GM21737 (cell line): ENCODE measurements around the gene EMC1.
A peak's percentile ranks its signal among the peaks of the same experiment; 100 is the strongest.
"Not testable (repeated sequence)": the region's sequence is repeated elsewhere in the genome, so short reads cannot be mapped to it uniquely, and the experiment has no call there.

ENCODE experiments used
- ATAC-seq: cut with Tn5 transposase; IDR thresholded peaks from one replicate; pipeline ENCODE4 v1.9.1; 2021; ENCODE audit warnings: mild to moderate bottlenecking, moderate library complexity; ENCODE audit not compliant: unreplicated experiment

EMC1 gene

DNA sequence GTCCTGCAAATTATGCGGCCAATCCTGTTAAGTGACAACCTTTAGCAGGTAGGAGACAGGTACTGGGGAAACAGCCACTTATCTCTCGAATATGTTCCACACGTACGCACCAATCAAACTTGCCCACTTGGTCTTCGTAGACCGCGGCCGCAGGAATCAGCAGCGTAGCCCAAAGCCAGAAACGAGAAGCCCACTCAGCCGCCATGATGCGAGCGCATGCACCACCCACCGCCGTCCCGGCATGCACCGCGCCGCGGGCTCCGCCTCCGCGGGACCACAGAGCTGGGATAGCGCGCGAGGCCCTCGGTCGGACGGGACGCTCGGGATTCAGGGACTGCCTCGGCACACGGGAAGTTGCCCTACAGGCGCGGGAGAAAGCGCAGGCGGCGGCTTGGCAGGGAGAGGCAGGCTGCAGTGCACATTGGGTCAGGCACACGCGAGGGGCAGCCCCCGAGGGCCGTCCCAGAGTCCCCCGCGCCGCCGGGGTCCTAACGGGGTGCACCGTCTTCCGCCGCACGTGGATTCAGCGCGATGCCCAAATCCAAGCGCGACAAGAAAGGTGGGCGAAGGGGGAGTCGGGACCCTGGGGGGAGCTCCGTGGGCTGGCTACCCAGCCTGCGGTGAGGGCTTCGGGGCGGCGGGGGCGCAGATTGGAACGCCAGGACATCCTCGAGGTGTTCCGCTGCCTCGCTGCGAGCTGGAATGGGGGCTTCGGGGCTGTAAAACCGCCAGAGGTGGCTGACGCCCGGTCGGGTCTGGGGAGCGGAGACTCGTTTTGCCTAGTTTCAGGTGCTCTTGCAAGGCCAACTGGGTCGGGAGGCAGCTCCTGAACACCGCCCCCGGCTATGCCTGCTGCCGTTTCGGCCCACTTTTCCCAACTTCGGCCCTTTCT, at the start of gene EMC1, which contains the start of gene MRTO4:
EMC1 (minus strand) TSS at position 220 of the 892 bp plus-strand sequence; CDS start at position 205, 15 bp downstream.
MRTO4 (plus strand) TSS at position 501 of the 892 bp plus-strand sequence; CDS start at position 532, 31 bp downstream.
- ATAC-seq: peak; percentile 71

DNA sequence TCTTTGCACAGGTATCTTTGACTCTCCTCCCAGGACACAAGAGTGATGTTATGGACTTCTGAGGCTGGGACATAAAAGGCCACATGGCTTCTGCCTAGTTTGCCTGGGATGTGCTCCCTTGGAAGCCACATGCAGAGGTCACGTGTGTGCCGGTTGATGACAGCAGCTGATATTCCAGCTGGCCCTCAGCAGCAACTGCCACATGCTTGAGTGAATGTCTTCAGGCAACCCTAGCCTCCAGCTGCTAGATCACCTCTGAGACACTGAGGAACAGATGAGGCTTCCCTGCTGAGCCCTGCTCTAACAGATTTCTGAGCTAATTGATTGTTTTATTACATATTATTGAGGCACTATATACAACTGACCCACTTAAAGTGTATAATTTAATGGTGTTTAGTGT, 48.9 kb upstream of the EMC1 start:
- ATAC-seq: no peak

DNA sequence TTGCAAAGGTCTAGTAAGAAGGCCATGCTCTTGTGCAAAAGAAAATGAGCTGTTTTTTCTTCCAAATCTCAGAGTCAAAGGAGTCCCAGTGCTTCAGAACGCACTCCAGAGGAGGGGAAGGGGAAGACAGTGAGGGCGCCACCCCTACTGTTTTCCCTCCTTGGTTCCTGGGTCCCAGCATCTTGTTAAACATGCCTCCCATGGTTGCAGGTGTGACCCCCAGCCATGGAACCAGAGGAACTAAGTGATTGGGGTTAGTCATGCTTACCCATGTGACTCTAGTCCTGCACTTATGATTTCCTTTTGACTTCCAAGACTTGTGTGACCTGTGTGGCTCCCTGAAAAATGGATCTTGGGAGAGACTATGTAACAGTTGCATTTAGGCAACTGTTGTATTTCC, 43.3 kb upstream of the EMC1 start:
- no peak for ATAC-seq

DNA sequence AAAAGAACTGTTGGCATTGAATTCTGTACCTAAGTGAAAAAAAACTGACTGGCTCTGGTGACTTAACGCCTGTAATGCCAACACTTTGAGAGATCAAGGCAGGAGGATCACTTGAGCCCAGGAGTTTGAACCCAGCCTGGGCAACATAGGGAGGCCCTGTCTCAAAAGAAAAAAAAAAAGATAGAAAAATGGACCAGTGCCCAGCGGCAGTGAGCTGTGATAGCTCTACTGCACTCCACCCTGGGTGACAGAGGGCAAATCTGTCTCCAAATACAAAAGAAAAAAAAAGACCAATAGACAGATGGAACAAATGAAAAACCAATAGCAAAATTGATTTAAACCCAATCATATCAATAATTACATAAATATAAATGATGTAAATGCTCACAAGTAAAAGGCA, 37.9 kb upstream of the EMC1 start:
- ATAC-seq: no peak

DNA sequence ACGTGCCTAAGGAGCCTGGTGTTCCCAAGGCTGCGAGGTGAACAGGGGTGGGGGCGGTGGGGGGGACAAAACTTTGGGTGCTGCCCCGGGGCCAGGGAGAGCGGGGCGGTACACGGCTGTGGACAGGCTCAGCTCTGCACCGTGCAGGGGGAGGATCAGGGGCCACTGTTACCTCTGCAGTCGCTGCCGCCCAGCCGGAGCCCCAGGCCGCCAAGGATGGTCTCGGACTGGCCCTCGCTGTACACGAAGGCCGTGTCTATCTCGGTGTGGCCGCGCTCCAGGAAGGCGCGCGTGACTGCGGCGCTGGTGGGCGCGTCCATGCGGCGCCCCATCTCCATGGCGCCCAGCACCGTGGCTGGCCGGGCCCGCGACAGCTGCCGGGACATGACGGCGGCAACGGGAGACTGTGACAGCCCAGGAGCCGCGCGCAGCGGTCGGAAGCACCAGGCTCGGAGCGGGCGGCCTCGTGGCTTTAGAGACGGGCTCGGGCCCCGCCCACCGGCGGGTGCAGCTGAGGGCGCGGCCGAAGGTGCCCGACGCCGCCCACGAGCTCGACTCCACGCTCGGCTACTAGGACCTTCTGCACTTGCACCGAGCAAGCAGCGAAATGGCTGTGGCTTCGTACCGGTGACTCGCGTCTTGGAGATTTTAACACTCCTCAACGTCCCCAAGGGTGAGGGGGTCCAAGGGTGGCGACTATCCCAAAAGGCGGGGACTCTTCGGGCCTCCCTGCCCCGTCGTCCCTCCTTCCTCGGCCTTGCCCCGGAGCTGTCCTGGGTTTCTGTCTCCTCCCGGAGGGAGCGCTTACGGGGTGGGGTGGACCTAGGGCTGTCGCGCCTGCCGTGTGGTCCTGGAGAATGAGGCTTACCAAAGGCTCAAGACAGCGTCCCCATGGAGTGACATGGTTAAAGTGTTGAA, 37.3 kb upstream of the EMC1 start, which contains the start of gene AKR7A3:
AKR7A3 (minus strand) TSS at position 447 of the 918 bp plus-strand sequence; CDS start at position 386, 61 bp downstream.
- ATAC-seq: not testable (repeated sequence)

DNA sequence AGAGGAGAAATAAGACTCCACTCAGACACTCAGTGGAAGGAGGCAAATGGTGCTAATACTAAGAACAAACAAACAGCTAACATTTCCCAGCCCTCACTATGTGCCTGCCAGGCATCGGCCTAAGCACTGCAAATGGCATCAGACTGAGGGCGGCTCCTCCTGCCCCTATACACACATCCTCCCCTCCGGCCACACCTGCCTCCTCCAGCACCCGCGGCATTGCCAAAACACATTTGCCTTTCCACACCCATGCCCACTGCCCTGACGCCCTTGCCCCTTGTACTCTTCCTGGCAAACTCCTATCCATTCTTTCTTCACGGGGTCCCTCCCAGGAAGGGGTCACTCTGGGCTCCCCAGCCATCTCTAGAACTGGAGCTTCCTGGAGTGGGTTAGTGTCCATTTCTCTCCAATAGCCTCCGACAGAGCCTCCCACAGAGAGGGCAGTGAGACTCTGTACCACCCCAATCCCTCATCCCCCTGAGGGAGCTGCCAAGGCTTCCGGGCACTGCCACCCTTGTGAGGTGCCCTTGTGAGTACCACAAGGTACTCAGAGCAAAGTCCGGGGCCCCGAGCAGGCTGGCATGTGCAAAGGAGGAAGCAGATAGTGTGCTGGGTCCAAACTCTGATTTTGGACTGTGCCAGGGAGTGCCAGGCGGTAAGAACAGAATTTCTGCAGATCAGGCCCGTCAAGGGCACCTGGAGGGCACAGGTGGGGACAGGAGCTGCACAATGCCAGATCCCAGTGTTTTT, 36.3 kb upstream of the EMC1 start:
- ATAC-seq: no peak

DNA sequence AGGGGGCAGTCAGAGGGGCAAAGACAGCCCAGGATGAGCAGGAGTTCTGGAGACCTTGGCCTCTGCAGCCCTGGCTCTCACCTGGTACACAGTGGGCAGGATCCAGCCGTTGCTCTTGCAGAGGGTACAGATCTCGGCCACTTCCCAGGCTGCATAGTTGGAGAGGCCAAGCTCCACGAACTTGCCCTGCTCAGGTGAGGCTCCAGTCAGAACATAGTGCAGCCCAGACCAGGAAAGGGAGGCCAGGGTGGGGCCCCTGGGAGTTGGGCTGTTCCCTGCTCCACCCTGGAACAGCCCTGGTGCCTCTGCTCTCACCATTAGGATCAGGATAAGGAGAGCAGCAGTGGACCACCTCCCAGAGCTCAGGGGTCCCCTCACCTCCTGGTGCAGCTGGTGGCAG, 34.5 kb upstream of the EMC1 start:
- ATAC-seq: not testable (repeated sequence)

DNA sequence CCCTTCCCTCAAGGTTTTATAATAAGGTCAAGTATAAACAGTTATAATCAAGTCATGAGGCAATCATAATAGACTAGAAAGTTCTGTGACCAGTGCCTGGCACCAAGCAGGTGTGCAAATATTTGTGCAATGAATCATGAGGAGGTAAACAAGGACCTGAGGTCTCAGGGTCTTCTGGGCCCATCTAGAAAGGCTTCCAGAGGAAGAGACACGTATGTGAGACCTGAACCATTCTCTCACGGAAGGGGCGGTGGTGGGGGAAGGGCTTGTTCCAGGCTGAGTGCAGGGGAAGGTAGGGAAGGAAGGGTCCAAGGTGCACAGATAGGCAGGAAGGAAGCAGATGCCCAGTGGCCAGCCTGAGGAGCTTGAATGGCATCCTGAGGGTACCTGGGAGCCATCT, 34.0 kb upstream of the EMC1 start:
- ATAC-seq: not testable (repeated sequence)

DNA sequence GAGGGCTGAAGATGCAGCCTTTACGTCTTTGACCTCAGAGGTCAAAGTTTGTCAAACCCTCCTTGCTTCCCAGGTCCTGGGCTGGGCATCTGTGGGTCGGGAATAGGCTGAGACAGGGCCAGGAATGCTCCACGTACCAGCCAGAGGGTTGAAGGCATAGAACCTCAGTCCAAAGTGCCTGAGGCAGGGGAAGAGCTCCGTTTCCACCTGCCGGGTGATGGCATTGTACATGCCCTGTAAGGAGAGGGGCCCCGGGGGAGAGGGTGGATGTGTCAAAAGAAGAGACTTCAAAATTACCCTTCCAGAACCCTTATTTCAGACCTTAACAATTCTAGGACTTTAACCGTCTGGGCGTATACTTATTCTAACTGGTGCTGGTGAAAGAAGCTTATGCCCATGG, 33.6 kb upstream of the EMC1 start:
- no peak for ATAC-seq

DNA sequence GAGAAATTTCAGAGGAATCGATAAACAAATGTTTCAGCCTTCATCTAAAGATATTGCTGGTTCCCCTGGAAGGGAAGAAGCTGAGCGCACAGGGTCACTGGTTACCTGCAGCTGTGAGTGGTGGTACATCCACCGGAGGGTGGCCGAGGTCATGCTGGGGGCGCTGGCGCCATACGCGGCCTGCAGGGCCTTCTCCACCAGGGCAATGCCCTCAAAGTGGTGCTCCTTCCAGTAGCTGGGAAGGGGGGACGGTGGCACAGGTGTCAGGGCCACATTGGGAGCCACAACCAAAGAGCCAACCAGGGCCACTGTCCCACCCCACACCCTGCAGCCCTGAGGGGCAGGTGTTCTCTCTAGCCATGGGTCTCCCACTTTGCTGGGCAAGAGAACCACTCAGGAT, 32.6 kb upstream of the EMC1 start:
- no peak for ATAC-seq

DNA sequence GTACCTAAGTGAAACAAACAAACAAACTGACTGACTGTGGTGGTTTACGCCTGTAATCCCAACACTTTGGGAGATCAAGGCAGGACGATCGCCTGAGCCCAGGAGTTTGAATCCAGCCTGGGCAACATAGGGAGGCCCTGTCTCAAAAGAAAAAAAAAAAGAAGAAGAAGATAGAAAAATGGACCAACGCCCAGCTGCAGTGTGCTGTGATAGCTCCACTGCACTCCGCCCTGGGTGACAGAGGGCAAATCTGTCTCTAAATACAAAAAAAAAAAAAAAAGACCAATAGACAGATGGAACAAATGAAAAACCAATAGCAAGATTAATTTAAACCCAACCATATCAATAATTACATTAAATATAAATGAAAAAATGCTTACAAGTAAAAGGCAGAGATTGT, 23.3 kb upstream of the EMC1 start:
- no peak for ATAC-seq

DNA sequence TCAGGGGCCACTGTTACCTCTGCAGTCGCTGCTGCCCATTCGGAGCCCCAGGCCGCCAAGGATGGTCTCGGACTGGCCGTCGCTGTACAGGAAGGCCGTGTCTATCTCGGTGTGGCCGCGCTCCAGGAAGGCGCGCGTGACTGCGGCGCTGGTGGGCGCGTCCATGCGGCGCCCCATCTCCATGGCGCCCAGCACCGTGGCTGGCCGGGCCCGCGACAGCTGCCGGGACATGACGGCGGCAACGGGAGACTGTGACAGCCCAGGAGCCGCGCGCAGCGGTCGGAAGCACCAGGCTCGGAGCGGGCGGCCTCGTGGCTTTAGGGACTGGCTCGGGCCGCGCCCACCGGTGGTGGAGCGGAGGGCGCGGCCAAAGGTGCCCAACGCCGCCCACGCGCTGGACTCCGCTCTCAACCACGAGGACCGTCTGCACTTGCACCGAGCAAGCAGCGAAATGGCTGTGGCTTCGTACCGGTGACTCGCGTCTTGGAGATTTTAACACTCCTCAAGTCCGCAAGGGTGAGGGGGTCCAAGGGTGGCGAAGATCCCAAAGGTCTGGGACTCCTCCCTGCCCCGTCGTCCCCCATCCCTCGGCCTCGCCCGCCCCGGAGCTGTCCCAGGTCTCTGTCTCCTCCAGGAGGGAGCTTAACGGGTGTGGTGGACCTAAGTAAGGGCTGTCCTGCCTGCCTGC, 22.7 kb upstream of the EMC1 start:
- ATAC-seq: not testable (repeated sequence)

DNA sequence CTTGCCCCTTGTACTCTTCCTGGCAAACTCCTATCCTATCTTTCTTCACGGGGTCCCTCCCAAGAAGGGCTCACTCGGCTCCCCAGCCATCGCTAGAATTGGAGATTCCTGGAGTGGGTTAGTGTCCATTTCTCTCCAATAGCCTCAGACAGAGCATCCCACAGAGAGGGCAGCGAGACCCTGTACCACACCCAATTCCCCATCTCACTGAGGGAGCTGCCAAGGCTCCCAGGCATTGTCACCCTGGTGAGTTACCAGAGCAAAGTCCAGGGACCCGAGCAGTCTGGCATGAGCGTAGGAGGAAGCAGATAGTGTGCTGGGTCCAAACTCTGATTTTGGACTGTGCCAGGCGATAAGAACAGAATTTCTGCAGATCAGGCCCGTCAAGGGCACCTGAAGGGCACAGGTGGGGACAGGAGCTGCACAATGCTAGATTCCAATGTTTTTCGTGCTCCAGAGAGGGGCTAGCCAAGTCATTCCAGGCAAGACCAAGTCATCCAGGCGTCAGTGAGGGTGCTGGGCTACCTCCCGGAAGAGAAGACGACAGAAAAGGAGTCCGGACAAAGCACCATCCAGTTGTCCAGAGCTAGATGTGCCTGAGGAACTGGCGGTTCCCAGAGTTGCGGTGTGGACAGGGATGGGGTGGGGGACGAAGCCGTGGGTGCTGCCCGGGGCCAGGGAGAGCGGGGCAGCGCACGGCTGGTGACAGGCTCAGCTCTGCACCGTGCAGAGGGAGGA, 22.0 kb upstream of the EMC1 start:
- ATAC-seq: no peak

DNA sequence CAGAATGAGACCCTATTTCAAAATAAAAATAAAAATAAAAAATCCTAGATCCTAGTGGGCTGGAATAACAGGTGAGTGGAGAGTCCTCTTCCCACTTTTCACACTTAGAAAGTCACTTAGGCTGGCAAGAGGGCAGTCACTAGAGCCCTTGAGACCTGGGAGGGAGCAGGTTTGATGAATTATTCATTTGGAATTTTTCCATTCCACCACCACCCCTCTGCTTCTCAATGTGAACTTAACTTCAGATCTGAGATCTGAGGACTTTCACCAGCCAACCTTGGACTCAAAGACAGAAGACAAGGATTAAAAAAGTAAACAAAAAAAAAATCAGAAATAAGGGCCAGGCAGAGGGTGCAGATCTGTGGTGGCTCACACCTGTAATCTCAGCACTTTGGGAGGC, 20.7 kb upstream of the EMC1 start:
- no peak for ATAC-seq

DNA sequence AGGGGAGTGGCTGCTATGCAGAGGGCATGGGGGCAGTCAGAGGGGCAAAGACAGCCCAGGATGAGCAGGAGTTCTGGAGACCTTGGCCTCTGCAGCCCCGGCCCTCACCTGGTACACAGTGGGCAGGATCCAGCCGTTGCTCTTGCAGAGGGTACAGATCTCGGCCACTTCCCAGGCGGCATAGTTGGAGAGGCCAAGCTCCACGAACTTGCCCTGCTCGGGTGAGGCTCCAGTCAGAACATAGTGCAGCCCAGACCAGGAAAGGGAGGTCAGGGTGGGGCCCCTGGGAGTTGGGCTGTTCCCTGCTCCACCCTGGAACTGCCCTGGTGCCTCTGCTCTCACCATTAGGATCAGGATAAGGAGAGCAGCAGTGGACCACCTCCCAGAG, 19.0 kb upstream of the EMC1 start:
- ATAC-seq: not testable (repeated sequence)

DNA sequence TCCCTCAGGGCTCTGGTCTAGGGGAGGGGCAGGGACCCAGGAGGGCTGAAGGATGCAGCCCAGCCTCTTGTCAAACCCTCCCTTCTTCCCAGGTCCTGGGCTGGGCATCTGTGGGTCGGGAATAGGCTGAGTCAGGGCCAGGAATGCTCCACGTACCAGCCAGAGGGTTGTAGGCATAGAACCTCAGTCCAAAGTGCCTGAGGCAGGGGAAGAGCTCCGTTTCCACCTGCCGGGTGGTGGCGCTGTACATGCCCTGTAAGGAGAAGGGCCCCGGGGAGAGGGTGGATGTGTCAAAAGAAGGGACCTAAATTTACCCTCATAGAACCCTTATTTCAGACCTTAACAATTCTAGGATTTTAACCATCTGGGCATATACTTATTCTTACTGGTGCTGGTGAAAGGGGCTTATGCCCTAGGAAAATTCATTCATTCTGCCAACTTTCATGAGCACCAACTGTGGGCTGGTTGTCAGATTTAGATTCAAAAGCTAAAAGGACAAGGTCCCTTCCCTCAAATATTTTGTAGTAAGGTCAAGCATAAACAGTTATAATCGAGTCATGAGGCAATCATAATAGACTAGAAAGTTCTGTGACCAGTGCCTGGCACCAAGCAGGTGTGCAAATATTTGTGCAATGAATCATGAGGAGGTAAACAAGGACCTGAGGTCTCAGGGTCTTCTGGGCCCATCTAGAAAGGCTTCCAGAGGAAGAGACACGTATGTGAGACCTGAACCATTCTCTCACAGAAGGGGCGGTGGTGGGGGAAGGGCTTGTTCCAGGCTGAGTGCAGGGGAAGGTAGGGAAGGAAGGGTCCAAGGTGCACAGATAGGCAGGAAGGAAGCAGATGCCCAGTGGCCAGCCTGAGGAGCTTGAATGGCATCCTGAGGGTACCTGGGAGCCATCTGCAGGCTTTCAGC, 18.4 kb upstream of the EMC1 start:
- not testable (repeated sequence) for ATAC-seq

DNA sequence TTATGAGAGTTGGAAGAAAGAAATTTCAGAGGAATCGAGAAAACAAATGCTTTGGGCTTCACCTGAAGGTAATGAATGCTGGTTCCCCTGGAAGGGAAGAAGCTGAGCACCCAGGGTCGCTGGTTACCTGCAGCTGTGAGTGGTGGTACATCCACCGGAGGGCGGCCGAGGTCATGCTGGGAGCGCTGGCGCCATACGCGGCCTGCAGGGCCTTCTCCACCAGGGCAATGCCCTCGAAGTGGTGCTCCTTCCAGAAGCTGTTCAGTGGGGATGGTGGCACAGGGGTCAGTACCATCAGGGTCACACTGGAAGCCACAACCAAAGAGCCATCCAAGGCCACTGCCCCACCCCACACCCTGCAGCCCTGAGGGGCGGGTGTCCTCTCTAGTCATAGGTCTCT, 17.1 kb upstream of the EMC1 start:
- ATAC-seq: no peak

DNA sequence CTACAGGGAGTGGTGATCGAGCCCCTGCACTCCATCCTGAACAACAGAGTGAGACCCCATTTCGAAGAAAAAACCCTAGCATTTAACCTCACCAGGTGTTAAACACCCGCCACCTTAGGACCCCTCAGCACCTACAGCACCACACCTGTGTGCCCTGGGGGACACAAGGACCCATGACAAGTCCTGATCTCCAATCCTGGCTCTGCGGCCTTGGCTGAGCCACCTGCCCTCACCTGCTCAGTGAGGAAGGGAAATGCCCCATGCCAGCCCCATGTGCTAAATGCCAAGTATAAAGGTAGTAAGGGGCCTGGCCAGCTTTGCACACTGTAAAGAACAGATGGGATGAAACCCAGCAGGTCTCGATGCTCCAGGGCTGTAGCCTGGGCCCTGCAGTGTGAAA, 11.4 kb upstream of the EMC1 start:
- no peak for ATAC-seq
